GM21825 (cell line): ENCODE measurements around the gene FBXO36.
A peak's percentile ranks its signal among the peaks of the same experiment; 100 is the strongest.
"Not testable (repeated sequence)": the region's sequence is repeated elsewhere in the genome, so short reads cannot be mapped to it uniquely, and the experiment has no call there.

Source experiments
- ATAC-seq: cut with Tn5 transposase; IDR thresholded peaks from one replicate; pipeline ENCODE4 v1.9.1; 2021; ENCODE audit warnings: mild to moderate bottlenecking, moderate library complexity; ENCODE audit not compliant: unreplicated experiment

Gene FBXO36

DNA sequence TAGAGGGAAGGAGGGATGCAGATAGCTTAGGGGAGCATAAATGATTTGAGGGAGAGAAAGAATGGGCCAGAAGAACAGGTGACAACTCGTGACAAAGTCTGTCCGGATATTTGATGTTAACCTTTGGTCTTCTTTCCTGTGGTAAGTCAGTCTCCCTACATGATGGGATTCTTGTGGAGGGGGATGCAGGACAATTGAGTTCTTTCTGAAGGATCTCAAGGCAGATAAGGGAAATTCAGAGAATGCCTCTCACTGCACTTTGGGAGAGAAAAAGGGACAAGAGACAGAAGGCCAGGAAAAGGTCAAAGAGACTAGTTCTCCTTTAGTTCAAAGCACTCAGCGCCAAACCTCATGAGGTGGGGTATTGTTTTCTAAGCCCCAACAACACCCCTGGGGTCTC, 34.2 kb downstream of the FBXO36 start:
- ATAC-seq: no peak

DNA sequence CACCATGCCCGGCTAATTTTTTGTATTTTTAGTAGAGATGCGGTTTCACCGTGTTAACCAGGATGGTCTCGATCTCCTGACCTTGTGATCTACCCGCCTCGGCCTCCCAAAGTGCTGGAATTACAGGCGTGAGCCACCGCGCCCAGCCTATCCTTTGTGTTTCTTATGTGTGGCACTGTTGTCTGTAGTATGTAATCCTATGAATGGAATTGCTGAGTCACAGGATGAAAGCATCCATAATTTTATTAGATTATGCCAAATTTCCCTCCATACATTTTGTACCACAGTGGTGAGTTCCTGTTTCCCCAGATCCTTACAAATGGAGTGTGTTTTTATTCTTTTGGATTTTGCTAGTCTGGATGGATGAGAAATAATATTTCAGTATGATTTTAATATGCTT, 41.3 kb downstream of the FBXO36 start:
- not testable (repeated sequence) for ATAC-seq

DNA sequence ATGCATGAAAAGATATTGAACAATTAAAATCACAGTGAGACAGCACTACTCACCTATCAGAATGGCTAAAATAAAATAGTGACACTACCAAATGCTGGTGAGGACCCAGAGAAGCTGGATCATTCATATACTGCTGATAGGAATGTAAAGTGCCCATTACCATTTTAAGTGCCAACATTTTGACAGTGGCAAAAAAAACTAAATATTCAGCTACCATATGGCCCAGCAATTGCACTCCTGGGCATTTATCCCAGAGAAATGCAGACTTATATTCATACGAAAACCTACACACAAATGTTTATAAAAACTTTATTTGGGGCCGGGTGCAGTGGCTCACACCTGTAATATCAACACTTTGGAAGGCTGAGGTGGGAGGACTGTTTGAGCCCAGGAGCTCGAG, 47.6 kb downstream of the FBXO36 start:
- ATAC-seq: no peak

DNA sequence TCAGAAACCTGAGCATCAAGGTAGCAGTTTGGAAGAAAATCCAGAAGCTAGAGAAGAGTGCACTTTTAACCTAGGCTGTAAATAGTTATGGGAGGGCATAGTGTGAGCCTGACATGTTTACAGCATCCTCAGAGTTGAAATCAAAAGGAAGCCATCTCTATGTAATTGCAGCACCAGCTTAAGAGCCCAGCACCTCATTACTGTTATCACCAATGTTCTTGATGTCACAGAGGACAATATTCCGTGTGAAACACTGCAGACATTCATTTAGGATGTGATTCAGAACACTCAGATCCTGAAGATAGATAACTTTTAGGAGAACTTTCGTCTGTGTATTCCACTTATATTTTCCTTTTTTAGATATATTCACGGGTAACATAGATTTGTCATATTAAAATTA, 48.1 kb downstream of the FBXO36 start:
- no peak for ATAC-seq

DNA sequence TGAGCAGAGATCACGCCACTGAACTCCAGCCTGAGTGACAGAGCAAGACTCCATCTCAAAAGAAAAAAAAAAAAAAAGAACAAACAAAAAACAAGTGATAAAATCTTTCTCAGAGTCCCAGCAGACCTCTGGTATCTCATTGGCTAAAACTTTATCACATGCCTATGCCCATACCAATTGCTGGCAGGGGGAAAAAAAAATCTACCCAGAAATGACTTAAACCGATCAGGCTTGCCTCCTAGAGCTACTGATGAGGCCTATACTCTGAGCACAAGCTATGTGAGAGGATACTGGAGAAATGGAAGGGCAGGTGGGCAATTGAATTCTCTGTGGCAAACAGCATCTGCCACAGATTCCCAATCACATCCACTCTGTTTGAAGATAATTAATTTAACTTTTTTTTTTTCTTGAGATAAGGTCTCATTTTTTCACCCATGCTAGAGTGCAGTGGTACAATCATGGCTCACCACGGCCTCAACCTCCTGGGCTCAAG, 49.0 kb downstream of the FBXO36 start:
- ATAC-seq: no peak

DNA sequence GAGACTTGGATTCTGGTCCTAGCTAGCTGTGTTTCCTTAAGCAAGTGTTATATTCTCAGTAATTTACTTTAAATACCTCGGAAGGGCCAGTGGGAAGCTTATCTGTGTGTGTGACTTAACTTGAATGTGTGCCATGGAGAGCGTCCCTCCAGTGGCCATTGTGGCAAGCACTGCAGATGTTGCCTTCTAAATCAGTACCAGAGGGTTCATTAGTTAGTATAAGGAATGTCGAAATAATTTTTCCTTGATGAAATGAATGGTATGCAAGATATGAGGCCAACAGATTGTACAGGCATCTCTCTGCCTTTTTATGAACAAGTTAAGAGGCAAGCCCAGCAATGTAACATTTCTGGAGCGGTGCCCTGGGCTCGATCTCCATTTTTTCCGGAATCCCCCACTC, 52.0 kb downstream of the FBXO36 start:
- ATAC-seq: no peak

DNA sequence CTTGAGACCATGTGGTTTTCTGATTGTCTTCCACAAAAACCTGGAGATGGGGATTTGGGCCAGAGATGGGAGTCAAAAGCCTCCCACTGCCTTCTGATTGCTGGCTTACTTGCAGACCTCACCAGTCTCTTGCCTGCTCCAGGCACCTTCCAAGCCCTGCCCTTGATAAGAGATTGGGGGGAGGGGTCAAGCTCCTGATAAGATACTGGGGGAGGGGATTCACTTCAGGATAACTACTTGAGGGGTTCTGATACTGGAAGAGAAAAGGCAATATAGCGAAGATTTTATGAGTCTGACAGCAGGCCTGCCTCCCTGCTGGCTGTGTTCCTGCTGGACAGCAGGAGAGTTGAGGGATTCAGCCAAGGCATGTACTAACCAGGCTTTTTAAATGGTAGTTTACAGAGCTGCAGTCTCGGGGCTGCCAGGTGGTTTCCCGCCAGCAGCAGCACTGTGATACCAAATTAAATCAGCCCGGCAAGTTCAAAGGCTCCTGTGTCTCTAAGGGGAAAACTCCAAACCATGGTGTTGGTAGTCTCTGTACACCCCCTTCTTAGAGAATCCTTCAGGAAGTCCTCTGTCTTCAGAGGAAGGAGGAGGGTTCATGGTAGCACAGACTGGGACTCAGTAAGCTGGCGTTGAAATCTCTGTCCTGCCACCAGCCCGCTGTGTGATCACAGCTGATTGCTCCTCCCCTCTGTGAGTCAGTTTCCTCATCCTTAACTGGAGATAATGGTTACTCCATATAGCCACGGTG, 58.3 kb downstream of the FBXO36 start:
- no peak for ATAC-seq

DNA sequence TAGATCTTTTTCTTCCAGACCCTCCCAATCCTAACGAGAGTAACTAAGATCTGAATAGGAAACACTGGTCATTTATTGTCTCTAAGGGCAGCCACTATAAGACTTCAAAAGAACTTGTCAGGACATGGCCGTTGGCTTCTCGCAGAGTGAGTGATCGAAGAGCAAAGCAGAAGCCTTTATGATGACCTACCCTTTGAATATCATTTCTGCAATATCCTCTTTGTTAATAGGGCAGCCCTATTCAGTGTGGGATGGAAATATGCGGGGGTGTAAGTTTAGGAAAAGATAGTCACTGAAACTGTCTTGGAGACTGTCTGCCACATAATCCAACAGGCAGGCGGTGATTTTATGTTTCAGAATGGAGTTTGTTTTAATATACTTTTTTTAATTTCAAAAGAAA, 70.9 kb downstream of the FBXO36 start:
- no peak for ATAC-seq

DNA sequence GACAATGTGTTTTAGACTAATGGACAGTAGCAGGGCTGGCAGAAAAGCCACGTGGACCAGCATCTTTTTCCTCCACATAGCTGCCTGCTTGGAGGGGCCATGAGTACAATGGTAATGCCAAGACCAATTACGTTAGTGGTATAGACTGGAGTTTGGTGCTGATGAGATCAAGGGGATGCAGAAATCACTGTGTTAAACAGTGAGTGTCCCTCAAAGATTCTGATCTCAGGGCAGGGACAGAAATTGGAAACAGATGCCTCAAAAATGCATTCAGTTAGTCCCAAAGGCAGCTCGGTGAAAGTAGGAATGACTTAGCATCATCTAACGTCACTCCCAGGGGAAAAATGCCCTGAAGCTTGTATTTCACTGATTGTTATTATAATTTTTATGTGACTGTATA, 74.0 kb downstream of the FBXO36 start:
- ATAC-seq: no peak

DNA sequence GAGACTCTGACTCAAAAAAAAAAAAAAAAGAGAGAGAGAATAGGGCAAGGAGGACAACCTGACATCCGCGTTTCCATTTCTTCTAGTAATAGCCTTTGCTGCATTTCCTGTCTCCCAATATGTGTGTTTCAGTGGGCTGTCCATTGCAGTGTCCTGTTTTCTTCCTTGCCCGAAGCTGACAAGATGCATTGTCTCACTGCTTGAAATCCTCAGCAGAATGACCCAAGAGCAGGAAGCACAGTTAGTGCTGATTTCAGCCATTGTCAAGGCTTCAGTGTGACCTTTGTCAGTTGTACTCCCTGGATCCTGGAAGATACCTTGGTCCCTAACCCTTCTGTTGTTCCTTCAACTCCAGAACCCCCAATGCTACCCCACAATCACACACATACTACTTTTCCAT, 75.3 kb downstream of the FBXO36 start:
- no peak for ATAC-seq

DNA sequence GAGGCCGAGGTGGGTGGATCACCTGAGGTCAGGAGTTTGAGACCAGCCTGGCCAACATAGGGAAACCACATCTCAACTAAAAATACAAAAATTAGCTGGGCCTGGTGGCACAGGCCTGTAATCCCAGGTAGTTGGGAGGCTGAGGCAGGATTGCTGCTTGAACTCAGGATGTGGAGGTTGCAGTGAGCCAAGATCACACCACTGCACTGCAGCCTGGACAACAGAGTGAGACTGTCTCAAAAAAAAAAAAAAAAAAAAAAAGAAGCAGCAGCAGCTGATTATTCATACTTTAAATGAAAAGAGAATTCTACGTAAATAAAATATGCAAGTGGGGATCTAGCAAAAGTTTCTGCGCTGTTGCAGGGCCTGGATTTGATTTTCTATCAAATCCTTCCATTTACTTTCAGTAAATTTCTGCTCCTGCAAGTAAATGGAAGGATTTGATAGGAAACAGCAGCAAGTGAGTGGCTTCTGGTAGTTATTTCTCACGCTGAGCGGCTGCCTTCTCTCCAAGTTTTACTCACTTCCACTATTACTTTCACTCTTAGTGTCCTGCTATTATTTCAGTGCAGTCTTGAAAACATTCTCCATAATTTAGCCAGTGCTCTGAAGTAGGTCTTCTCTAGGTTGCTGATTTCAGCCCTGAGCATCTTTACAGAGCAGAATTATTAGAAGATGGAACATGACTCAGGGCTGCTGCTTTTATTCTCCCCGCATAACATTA, 78.0 kb downstream of the FBXO36 start:
- ATAC-seq: peak; percentile 94

DNA sequence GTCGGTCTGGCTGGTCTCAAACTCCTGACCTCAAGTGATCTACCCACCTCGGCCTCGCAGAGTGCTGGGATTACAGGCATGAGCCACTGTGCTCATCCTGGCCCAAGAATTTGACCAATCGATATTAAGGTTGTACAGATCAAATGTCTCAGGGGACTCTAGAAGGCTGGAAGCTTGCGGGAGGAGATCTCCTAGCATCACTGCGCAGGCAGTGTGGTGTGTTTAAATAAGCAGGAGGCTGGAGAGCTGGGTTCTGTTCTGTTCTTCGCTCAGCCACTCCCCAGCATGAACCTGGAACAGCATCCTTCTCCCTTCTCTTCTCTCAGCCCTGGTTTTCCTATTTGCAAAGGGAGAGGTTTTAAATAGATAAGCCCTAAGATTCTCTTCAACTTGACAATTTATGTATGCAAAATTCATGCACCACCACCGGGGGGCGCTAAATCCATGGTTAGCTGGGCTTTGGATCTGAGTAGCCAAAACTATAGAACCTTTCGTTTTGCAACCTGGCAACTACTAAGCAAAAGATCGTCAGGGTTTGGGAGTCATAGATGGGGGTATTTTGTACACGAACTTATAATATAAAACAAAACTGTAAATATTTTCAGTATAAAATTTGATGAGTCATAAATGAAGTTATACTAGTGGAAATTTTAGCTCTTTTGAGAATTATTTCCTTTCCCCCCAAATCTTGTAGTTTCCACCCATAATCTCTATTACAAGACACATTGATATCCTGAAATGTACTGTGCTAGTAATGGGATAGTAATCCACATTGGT, 85.8 kb downstream of the FBXO36 start:
- ATAC-seq: no peak

DNA sequence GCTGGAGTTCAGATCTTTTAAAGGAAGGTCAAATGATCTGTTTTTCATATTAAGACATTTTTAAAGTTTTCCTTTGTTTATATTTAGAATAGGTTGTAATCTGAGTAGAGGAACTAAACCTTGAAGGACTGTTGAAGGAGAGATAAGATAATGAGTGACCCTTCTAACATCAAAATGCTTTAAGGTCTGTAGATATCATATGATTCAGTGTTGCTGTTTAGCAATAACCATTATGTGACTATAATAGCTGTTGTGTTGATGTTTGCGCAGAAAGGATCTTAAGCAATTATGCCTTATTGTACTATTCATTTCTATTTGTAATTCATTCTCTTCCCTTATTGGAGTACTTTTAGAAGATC, 86.4 kb downstream of the FBXO36 start:
- no peak for ATAC-seq

DNA sequence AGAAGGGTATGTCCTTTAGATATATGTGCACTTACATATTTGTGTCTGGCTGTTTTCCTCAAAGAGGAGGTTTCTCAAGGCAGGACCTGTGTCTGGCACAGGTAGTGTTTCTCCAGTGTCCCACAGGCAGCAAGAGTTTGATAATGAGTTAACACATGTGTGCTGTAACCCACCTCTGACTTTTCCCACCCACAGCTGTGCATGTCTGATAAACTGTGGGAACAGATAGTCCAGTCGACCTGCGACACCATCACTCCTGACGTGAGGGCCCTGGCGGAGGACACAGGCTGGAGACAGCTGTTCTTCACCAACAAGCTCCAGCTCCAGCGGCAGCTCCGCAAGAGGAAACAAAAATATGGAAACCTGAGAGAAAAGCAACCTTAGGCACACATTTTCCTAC, 88.2 kb downstream of the FBXO36 start:
- ATAC-seq: no peak

DNA sequence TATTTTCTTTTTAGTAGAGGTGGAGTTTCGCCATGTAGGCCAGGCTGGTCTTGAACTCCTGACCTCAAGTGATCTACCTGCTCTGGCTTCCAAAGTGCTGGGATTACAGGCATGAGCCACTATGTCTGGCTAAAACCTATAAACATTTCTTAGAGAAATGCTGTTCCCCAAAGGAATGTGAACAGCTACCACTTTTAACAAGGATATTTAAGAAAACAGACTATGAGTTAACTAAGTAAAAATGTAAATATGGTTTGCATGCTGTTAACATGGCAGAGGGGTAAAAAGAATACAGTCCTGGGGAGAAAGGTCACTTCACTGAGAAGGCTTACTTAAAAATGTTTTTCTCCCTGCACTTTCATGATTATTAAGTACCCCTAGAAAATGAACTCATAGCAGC, 89.3 kb downstream of the FBXO36 start:
- ATAC-seq: no peak

DNA sequence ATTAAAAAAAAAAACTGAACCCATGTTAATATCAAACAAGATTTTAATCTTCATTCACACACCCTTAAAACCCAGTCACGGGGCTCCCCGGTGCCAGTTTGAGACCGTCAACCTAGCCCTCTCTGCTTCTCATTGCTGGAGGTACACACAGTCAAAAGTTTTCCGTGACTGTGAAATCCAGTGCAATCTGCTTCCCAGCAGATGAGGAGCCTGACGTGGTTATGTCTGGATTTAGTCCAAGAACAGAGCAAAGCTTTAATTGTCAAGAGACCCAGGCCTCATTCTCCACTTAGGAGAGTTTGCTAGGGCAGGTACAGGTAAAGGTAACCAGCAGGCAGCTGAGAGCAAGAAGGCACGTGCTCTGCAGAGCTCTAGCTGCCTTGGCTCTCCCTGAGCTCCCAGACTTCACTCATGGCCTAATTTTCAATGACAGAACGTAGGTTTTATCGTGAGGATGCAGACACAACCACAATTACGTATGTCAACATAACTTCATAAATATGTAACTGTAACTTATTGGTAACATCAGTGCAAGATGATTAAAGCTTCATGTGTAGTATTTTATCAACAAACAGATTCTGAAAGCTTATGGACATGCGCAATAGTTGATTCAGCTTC, 90.1 kb downstream of the FBXO36 start:
- no peak for ATAC-seq

DNA sequence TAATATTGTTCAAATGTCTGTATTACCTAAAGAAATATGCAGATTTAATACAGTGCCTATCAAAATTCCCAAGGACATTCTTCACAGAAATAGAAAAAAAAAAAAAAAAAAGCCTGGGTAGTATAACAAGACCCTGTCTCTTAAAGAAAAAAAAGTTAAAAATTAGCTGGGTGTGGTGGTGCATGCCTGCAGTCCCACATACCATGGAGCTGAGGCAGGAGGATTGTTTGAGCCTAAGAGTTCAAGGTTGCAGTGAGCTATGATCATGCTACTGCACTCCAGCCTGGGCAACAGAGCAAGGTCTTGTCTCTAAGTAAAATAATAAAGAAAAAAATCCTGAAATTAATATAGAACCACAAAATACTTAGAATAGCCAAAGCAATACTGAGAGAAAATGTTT, 94.5 kb downstream of the FBXO36 start:
- ATAC-seq: no peak

DNA sequence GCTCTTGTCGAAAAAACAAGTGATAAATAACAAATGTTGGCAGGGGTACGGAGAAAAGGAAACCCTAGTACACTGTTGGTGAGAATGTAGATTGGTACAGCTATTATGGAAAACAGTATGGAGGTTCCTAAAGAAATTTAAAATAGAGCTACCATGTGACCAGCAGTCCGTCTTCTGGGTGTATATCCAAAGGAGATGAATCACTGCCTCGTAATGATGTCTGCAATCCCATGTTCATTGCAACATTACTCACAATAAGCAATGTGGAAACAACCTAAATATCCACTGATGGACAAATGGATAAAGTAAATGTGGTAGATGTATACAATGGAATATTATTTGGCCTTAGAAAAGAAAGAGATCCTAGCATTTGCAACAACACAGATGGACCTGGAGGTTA, 95.8 kb downstream of the FBXO36 start:
- no peak for ATAC-seq

DNA sequence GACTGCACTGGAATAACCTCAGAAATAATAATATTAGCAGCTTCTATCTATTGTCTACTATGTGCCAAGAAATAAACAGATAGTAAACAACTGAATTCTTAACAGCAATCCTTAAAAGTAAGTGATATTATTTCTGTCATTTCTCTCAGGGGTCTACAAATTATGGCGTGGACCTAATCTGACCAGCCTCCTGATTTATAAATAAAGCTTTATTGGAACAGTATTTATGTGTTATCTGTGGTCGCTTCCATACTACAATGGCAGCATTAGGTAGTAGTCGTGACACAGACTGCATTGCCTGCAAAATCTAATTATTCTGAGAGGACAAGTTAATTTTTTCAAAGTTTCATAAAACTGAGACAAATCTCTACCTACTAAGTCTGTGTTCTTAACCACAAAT, 97.4 kb downstream of the FBXO36 start:
- no peak for ATAC-seq

DNA sequence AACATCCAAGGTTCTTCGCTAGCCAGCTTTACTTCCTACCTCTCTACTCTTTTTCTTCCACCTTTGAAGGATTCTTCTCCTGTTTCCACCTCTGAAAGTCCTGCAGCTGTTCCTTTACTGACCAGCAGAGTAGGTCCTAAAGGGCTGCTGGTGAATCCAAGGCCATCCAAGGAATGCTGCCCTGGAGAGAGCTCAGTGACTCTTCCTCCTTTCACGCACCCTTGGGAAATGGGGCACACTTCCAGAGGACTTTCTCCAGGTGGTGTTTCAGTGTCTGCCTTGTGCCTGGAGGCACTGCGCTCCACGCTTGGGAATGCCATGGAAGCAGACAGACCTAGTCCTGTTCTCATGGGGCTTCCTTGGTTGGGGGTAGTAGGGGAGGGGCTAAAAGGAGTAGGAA, 101.0 kb downstream of the FBXO36 start:
- no peak for ATAC-seq

DNA sequence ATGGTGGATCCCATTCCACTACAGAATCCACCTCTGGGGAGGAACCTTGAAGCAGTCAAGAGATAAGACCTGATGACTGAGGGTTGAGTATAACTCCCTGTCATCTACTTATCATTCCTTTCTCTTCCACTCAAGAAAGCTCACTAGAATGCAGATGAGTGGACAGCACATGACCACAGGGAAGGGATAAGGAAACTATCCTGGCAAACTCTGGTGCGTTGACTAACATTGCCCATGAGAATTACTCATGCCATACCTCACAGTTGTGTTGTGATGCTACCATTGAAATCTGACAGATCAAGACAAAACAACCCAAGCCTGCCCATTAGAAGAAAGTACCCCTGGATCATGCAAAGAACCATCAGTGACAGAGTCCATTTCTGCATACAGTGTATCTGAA, 119.9 kb downstream of the FBXO36 start:
- no peak for ATAC-seq
